BE2C (cell line): ENCODE data around the gene CXCL3.

Experiments
- DNase-seq: peaks from one replicate; pipeline ENCODE4 v3.0.0-alpha.2; 2020
- H3K27me3 ChIP-seq: fragments of 250-450 bp; sonication (Bioruptor Pico); 2 replicates; pipeline ENCODE4 v1.5.1; 2020; ENCODE audit warnings: mild to moderate bottlenecking
- H3K36me3 ChIP-seq: fragments of 250-450 bp; sonication (Bioruptor Pico); 2 replicates; pipeline ENCODE4 v1.5.1; 2020; ENCODE audit warnings: mild to moderate bottlenecking
- H3K4me1 ChIP-seq: fragments of 250-450 bp; sonication (Bioruptor Pico); 2 replicates; pipeline ENCODE4 v1.5.1; 2020
- H3K4me3 ChIP-seq: 2 replicates; pipeline ENCODE4 v1.5.1; 2011; ENCODE audit warnings: low read depth, low read length
- H3K9me3 ChIP-seq: fragments of 250-450 bp; sonication (Bioruptor Pico); 2 replicates; pipeline ENCODE4 v1.5.1; 2020
- CTCF ChIP-seq: IDR thresholded peaks from 2 replicates; pipeline ENCODE4 v1.5.1; 2012; ENCODE audit warnings: mild to moderate bottlenecking, low read depth, low read length

The CXCL3 gene

GRCh38 chr4:74056114-74056857 is 17.8 kb upstream of the CXCL3 start:
- H3K4me1 ChIP-seq = no peaks in the 10 kb centered on the region
- no peaks in the 10 kb centered on the region for H3K9me3 ChIP-seq
- no peak for TF ChIP-seq CTCF
- H3K4me3 ChIP-seq = no peak overlapping the region
- no peak for DNase-seq
- no peaks in the 10 kb centered on the region for H3K27me3 ChIP-seq
- no peaks in the 10 kb centered on the region for H3K36me3 ChIP-seq

GRCh38 chr4:74055498-74055897 is 17.0 kb upstream of the CXCL3 start:
- TF ChIP-seq CTCF = no peak
- Histone ChIP-seq H3K36me3 (no peaks in the 10 kb centered on the region), H3K27me3 (no peaks in the 10 kb centered on the region), H3K4me3 (no peak overlapping the region), H3K4me1 (no peaks in the 10 kb centered on the region), H3K9me3 (no peaks in the 10 kb centered on the region)
- no peak for DNase-seq

GRCh38 chr4:74055096-74055495 is 16.6 kb upstream of the CXCL3 start:
- H3K36me3 ChIP-seq = no peaks in the 10 kb centered on the region
- H3K4me1 ChIP-seq = no peaks in the 10 kb centered on the region
- H3K27me3 ChIP-seq = no peaks in the 10 kb centered on the region
- no peak for DNase-seq
- H3K9me3 ChIP-seq = no peaks in the 10 kb centered on the region
- H3K4me3 ChIP-seq = no peak overlapping the region
- TF ChIP-seq CTCF = no peak

GRCh38 chr4:74054483-74055047 is 16.1 kb upstream of the CXCL3 start:
- H3K27me3 ChIP-seq = no peaks in the 10 kb centered on the region
- no peaks in the 10 kb centered on the region for H3K9me3 ChIP-seq
- no peak for TF ChIP-seq CTCF

GRCh38 chr4:74047152-74047551 is 8.7 kb upstream of the CXCL3 start:
- Histone ChIP-seq H3K36me3 (no peaks in the 10 kb centered on the region), H3K4me1 (no peaks in the 10 kb centered on the region), H3K4me3 (no peak overlapping the region), H3K27me3 (no peaks in the 10 kb centered on the region; the same call in 1 of the 2 replicates), H3K9me3 (no peaks in the 10 kb centered on the region)
- no peak for DNase-seq
- TF ChIP-seq CTCF = no peak

More at GRCh38 chr4:74054483-74055047, 16.1 kb upstream of the CXCL3 start:
- DNase-seq = no peak
- Histone ChIP-seq H3K4me1 (no peaks in the 10 kb centered on the region), H3K4me3 (no peak overlapping the region), H3K36me3 (no peaks in the 10 kb centered on the region)

- H3K4me1 ChIP-seq = no peaks in the 10 kb centered on the region
- no peaks in the 10 kb centered on the region for H3K36me3 ChIP-seq
- no peak for DNase-seq
- peaks cover 1% of the 10 kb centered on the region for H3K27me3 ChIP-seq
- TF ChIP-seq CTCF = no peak
- no peaks in the 10 kb centered on the region for H3K9me3 ChIP-seq
- H3K4me3 ChIP-seq = no peak overlapping the region
Observed at GRCh38 chr4:74045772-74046171, 7.3 kb upstream of the CXCL3 start.
